ENCODE data around the gene ZNF324B.
A peak's percentile ranks its signal among the peaks of the same experiment; 100 is the strongest.

ZNF324B gene

GRCh38 chr19:58408152-58409009, 43.0 kb upstream of the ZNF324B start, which contains the start of gene ZNF584 (continued):
- peak; percentile 50; the same call in 1 of the 2 replicates for TF ChIP-seq KLF17 (tag by site-specific recombination; IDR thresholded peaks at IDR 0.05)
- TF ChIP-seq ZNF274 (IDR thresholded peaks at IDR 0.05; ENCODE audit: low read length), result no peak
- TF ChIP-seq ZNF274 (tag by site-specific recombination; IDR thresholded peaks at IDR 0.05; ENCODE audit: borderline replicate concordance), result no peak
- no peak for TF ChIP-seq ZNF10 (tag by site-specific recombination; IDR thresholded peaks at IDR 0.05)
- peak; percentile 53 for TF ChIP-seq ZEB2 (tag by site-specific recombination; IDR thresholded peaks at IDR 0.05)
- 0 out of 2 replicates have a peak, but pooled peaks have one; percentile 39 for TF ChIP-seq ZNF248 (tag by site-specific recombination; IDR thresholded peaks at IDR 0.05)
- TF ChIP-seq GLI4 (tag by site-specific recombination; IDR thresholded peaks at IDR 0.05), result 0 out of 2 replicates have a peak, but pooled peaks have one; percentile 66
- TF ChIP-seq ZFP3 (tag by site-specific recombination; IDR thresholded peaks at IDR 0.05; ENCODE audit: low read depth), result no peak
- 0 out of 2 replicates have a peak, but pooled peaks have one; percentile 58 for TF ChIP-seq YY1 (tag by site-specific recombination; IDR thresholded peaks at IDR 0.05)
- TF ChIP-seq ZNF302 (tag by site-specific recombination; IDR thresholded peaks at IDR 0.05; ENCODE audit: low read depth), result no peak
- TF ChIP-seq ZNF830 (tag by site-specific recombination; IDR thresholded peaks at IDR 0.05; ENCODE audit: low read depth), result no peak
- TF ChIP-seq HIC1 (tag by site-specific recombination; IDR thresholded peaks at IDR 0.05), result peak; percentile 21
- TF ChIP-seq ZNF335 (tag by site-specific recombination; conservative IDR thresholded peaks at IDR 0.05), result peak; percentile 92
- no peak for TF ChIP-seq ZNF280C (tag by site-specific recombination; IDR thresholded peaks at IDR 0.05)
- TF ChIP-seq ZNF501 (tag by site-specific recombination; IDR thresholded peaks at IDR 0.05), result no peak
- TF ChIP-seq ZBTB6 (tag by site-specific recombination; IDR thresholded peaks at IDR 0.05), result no peak
- TF ChIP-seq ELK4 (IDR thresholded peaks at IDR 0.05; ENCODE audit: borderline replicate concordance, low read depth, low read length), result no peak
- peak; percentile 62 for TF ChIP-seq SP7 (tag by site-specific recombination; IDR thresholded peaks at IDR 0.05)
- TF ChIP-seq ZNF341 (tag by site-specific recombination; IDR thresholded peaks at IDR 0.05; ENCODE audit: low read depth), result 0 out of 2 replicates have a peak, but pooled peaks have one; percentile 18

All from HEK293 (cell line).